Measurements from ENCODE around the gene ZNF224.
A peak's percentile ranks its signal among the peaks of the same experiment; 100 is the strongest.

Gene ZNF224

DNA sequence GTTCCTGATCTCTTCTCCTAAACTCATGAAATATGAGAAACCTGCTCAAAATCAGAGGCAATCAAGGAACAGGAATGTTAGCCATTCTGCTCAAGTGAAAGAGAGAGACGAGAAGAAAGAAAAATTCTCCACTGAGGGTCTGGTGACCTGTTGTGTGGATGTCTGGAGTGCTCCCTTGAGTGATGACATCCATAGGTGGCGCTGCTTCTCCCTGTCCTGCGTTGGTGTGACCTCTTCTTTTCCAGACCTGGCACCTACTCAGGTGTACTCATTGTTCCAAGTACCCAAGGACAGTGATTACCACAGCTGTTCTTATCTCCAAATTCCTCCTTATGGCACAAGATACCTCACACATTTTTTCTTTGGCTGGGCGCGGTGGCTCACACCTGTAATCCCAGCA, 38.3 kb upstream of the ZNF224 start:
- no peak overlapping the region for H2BK12ac ChIP-seq (ENCODE audit: low read length in 2 of 2)
- no peak overlapping the region for H3K4me2 ChIP-seq (ENCODE audit: low read length, poor library complexity, severe bottlenecking)
- H3K23ac ChIP-seq (ENCODE audit: low read length in 2 of 2): no peak overlapping the region
- peaks cover 1% of the 10 kb centered on the region for H3K4me1 ChIP-seq (ENCODE audit: control insufficient read depth, insufficient read depth, low read depth, low read length)
- WGBS: 88% methylated on average over 5 of the region's 5 CpGs
- H3K14ac ChIP-seq (ENCODE audit: low read length in 2 of 2): no peak overlapping the region
- H4K91ac ChIP-seq (ENCODE audit: low read length): no peak overlapping the region
- no peak overlapping the region for H2BK15ac ChIP-seq (ENCODE audit: low read depth, poor library complexity, severe bottlenecking)
- H3K36me3 ChIP-seq (ENCODE audit: control insufficient read depth in 1 of 2, insufficient read depth in 2 of 2, low read depth in 1 of 2, low read length in 2 of 2): peaks cover 37 to 52% of the 10 kb centered on the region in 2 experiments
- H2AK5ac ChIP-seq (ENCODE audit: low read length, severe bottlenecking): no peak overlapping the region
- peaks cover 18% of the 10 kb centered on the region for H3K9me3 ChIP-seq (ENCODE audit: control insufficient read depth, low read length)
- H3K18ac ChIP-seq (ENCODE audit: low read depth in 1 of 2, low read length in 2 of 2): no peak overlapping the region
- H2BK120ac ChIP-seq (ENCODE audit: low read depth, low read length): no peak overlapping the region
- no peak overlapping the region for H3K4ac ChIP-seq (ENCODE audit: low read depth in 1 of 2, low read length in 2 of 2)
- H3K9ac ChIP-seq (ENCODE audit: low read length): no peak overlapping the region
- H2AFZ ChIP-seq (ENCODE audit: low read depth, low read length): no peak overlapping the region
- H3K4me3 ChIP-seq (ENCODE audit: insufficient read depth in 1 of 2, low read depth in 1 of 2, low read length in 2 of 2): no peak overlapping the region
- no peak overlapping the region for H4K8ac ChIP-seq (ENCODE audit: low read length)
- H3K27ac ChIP-seq (ENCODE audit: low read length, poor library complexity, severe bottlenecking): no peak overlapping the region
- H3K79me1 ChIP-seq (replicated peaks; ENCODE audit: low read length, poor library complexity, severe bottlenecking): peaks cover 32% of the 10 kb centered on the region
- H2BK5ac ChIP-seq (ENCODE audit: low read depth, low read length, poor library complexity, severe bottlenecking): no peak overlapping the region
- H3K27me3 ChIP-seq (ENCODE audit: control insufficient read depth in 1 of 2, insufficient read depth in 1 of 2, low read length in 2 of 2): peaks cover 0 to under 1% of the 10 kb centered on the region in 2 experiments
- DNase-seq: no peak

DNA sequence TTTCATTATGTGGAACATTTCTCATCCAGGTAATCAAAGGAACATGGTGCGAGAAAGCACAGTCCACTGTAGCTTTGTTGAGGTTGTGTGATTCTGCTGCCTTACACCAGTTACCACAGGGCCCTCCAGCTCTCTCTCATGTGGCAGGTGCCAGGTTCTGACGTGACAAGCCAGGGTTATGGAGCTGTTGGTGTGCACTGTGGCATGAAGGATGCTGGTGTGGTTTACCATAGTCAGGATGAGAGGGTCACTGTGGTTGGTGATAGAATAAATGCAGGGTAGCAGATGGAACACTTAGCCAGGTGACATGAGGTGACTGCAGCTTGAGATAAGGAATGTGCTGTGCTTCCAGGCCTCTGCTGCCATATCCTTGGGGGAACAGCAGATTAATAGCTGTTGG, 34.9 kb upstream of the ZNF224 start:
- Histone ChIP-seq H3K9me3 (ENCODE audit: control insufficient read depth, low read length) (peaks cover 39% of the 10 kb centered on the region), H2BK15ac (ENCODE audit: low read depth, poor library complexity, severe bottlenecking) (no peak overlapping the region), H3K4me2 (ENCODE audit: low read length, poor library complexity, severe bottlenecking) (no peak overlapping the region), H3K36me3 (ENCODE audit: control insufficient read depth in 1 of 2, insufficient read depth in 2 of 2, low read depth in 1 of 2, low read length in 2 of 2) (peaks cover 51 to 85% of the 10 kb centered on the region in 2 experiments), H3K4me3 (ENCODE audit: insufficient read depth in 1 of 2, low read depth in 1 of 2, low read length in 2 of 2) (no peak overlapping the region), H3K27ac (ENCODE audit: low read length, poor library complexity, severe bottlenecking) (no peak overlapping the region), H3K9ac (ENCODE audit: low read length) (no peak overlapping the region), H4K91ac (ENCODE audit: low read length) (no peak overlapping the region), H3K4me1 (ENCODE audit: control insufficient read depth, insufficient read depth, low read depth, low read length) (no peaks in the 10 kb centered on the region), H3K14ac (ENCODE audit: low read length in 2 of 2) (no peak overlapping the region), H2AFZ (ENCODE audit: low read depth, low read length) (no peak overlapping the region), H2BK12ac (ENCODE audit: low read length in 2 of 2) (no peak overlapping the region), H3K79me1 (replicated peaks; ENCODE audit: low read length, poor library complexity, severe bottlenecking) (peaks cover 23% of the 10 kb centered on the region), H3K4ac (ENCODE audit: low read depth in 1 of 2, low read length in 2 of 2) (no peak overlapping the region), H2AK5ac (ENCODE audit: low read length, severe bottlenecking) (no peak overlapping the region), H3K18ac (ENCODE audit: low read depth in 1 of 2, low read length in 2 of 2) (no peak overlapping the region), H2BK120ac (ENCODE audit: low read depth, low read length) (no peak overlapping the region), H4K8ac (ENCODE audit: low read length) (no peak overlapping the region), H3K27me3 (ENCODE audit: control insufficient read depth in 1 of 2, insufficient read depth in 1 of 2, low read length in 2 of 2) (no peaks in the 10 kb centered on the region), H3K23ac (ENCODE audit: low read length in 2 of 2) (no peak overlapping the region), H2BK5ac (ENCODE audit: low read depth, low read length, poor library complexity, severe bottlenecking) (no peak overlapping the region)
- WGBS: 96% methylated on average over 2 of the region's 2 CpGs
- no peak for DNase-seq

DNA sequence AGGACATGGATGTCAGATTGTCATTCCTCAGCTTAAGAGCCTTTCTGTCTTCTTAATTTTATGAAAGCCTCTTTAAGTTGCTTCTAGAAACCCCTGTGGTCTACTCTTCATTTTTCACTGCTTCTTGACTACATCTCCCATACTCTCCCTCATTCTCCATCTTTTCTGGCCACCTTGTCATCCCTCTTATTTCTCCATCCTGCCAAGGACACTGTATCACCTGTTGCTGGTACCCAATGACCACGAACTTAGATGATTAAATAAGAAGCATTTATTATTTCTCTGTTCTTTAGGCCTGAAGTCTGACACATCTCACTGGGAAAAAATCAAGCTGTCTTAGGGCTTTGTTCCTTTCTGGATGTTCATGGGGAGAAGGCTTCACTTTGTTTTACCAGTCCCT, 33.1 kb upstream of the ZNF224 start:
- Histone ChIP-seq H3K9me3 (ENCODE audit: control insufficient read depth, low read length) (peaks cover 46% of the 10 kb centered on the region), H3K18ac (ENCODE audit: low read depth in 1 of 2, low read length in 2 of 2) (no peak overlapping the region), H3K23ac (ENCODE audit: low read length in 2 of 2) (no peak overlapping the region), H2BK15ac (ENCODE audit: low read depth, poor library complexity, severe bottlenecking) (no peak overlapping the region), H2BK120ac (ENCODE audit: low read depth, low read length) (no peak overlapping the region), H3K27ac (ENCODE audit: low read length, poor library complexity, severe bottlenecking) (no peak overlapping the region), H2AFZ (ENCODE audit: low read depth, low read length) (no peak overlapping the region), H3K4me2 (ENCODE audit: low read length, poor library complexity, severe bottlenecking) (no peak overlapping the region), H3K4ac (ENCODE audit: low read depth in 1 of 2, low read length in 2 of 2) (no peak overlapping the region), H2BK5ac (ENCODE audit: low read depth, low read length, poor library complexity, severe bottlenecking) (no peak overlapping the region), H4K91ac (ENCODE audit: low read length) (no peak overlapping the region), H3K4me1 (ENCODE audit: control insufficient read depth, insufficient read depth, low read depth, low read length) (no peaks in the 10 kb centered on the region), H3K36me3 (ENCODE audit: control insufficient read depth in 1 of 2, insufficient read depth in 2 of 2, low read depth in 1 of 2, low read length in 2 of 2) (peaks cover 50 to 88% of the 10 kb centered on the region in 2 experiments), H2AK5ac (ENCODE audit: low read length, severe bottlenecking) (no peak overlapping the region), H2BK12ac (ENCODE audit: low read length in 2 of 2) (no peak overlapping the region), H3K79me1 (replicated peaks; ENCODE audit: low read length, poor library complexity, severe bottlenecking) (peaks cover 10% of the 10 kb centered on the region), H3K27me3 (ENCODE audit: control insufficient read depth in 1 of 2, insufficient read depth in 1 of 2, low read length in 2 of 2) (no peaks in the 10 kb centered on the region), H4K8ac (ENCODE audit: low read length) (no peak overlapping the region), H3K4me3 (ENCODE audit: insufficient read depth in 1 of 2, low read depth in 1 of 2, low read length in 2 of 2) (no peak overlapping the region), H3K9ac (ENCODE audit: low read length) (no peak overlapping the region), H3K14ac (ENCODE audit: low read length in 2 of 2) (no peak overlapping the region)
- DNase-seq: no peak
- no CpG with 5 or more reads among the region's 1 CpG for WGBS

DNA sequence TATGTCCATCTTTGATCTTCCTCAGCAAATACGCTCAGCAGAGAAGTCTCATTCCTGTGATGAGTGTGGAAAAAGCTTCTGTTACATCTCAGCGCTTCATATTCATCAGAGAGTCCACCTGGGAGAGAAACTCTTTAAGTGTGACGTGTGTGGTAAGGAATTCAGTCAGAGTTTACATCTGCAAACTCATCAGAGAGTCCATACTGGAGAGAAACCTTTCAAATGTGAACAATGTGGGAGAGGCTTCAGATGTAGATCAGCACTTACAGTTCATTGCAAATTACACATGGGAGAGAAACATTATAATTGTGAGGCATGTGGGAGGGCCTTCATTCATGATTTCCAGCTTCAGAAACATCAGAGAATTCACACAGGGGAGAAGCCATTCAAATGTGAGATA, 27.9 kb upstream of the ZNF224 start:
- Histone ChIP-seq H3K9ac (ENCODE audit: low read length) (no peak overlapping the region), H2BK5ac (ENCODE audit: low read depth, low read length, poor library complexity, severe bottlenecking) (no peak overlapping the region), H3K23ac (ENCODE audit: low read length in 2 of 2) (no peak overlapping the region), H3K4me2 (ENCODE audit: low read length, poor library complexity, severe bottlenecking) (no peak overlapping the region), H3K14ac (ENCODE audit: low read length in 2 of 2) (no peak overlapping the region), H3K27ac (ENCODE audit: low read length, poor library complexity, severe bottlenecking) (no peak overlapping the region), H2AFZ (ENCODE audit: low read depth, low read length) (no peak overlapping the region), H2BK12ac (ENCODE audit: low read length in 2 of 2) (no peak overlapping the region), H3K4ac (ENCODE audit: low read depth in 1 of 2, low read length in 2 of 2) (no peak overlapping the region), H4K8ac (ENCODE audit: low read length) (no peak overlapping the region), H3K18ac (ENCODE audit: low read depth in 1 of 2, low read length in 2 of 2) (no peak overlapping the region), H3K9me3 (ENCODE audit: control insufficient read depth, low read length) (peaks cover 61% of the 10 kb centered on the region), H2AK5ac (ENCODE audit: low read length, severe bottlenecking) (no peak overlapping the region), H3K79me1 (replicated peaks; ENCODE audit: low read length, poor library complexity, severe bottlenecking) (no peaks in the 10 kb centered on the region), H4K91ac (ENCODE audit: low read length) (no peak overlapping the region), H3K4me3 (ENCODE audit: insufficient read depth in 1 of 2, low read depth in 1 of 2, low read length in 2 of 2) (peak overlapping the region in 1 of 2 experiments; percentile 60), H3K27me3 (ENCODE audit: control insufficient read depth in 1 of 2, insufficient read depth in 1 of 2, low read length in 2 of 2) (no peaks in the 10 kb centered on the region), H3K36me3 (ENCODE audit: control insufficient read depth in 1 of 2, insufficient read depth in 2 of 2, low read depth in 1 of 2, low read length in 2 of 2) (peaks cover 30 to 67% of the 10 kb centered on the region in 2 experiments), H3K4me1 (ENCODE audit: control insufficient read depth, insufficient read depth, low read depth, low read length) (no peaks in the 10 kb centered on the region), H2BK15ac (ENCODE audit: low read depth, poor library complexity, severe bottlenecking) (no peak overlapping the region), H2BK120ac (ENCODE audit: low read depth, low read length) (no peak overlapping the region)
- WGBS: 56% methylated on average over 1 of the region's 3 CpGs
- no peak for DNase-seq
